NCI-H2107 (cell line): ENCODE results near the gene RWDD3.

Experiments used
- DNase-seq: peaks from one replicate; lab custom pipeline; 2025; lab: John Stamatoyannopoulos, UW

RWDD3 gene

DNA sequence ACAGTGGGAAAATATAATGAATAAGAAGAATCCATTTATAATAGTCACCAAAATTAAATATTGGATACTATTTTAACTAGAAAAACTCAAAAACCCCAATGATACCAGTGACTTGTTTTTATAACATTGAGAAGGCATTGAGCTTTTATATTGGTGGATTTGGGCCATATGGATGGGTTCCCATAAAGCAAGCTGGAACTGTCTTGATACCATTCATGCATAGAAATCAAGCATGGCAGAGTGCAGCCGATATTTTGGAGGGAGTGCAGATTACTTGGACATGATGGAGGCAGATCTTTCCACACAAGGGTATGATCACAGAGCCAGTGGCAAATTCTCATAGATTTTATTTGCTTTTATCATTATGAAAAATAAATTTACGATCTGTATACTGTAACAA lies 3.8 kb upstream of the RWDD3 start:
- no peak for DNase-seq

DNA sequence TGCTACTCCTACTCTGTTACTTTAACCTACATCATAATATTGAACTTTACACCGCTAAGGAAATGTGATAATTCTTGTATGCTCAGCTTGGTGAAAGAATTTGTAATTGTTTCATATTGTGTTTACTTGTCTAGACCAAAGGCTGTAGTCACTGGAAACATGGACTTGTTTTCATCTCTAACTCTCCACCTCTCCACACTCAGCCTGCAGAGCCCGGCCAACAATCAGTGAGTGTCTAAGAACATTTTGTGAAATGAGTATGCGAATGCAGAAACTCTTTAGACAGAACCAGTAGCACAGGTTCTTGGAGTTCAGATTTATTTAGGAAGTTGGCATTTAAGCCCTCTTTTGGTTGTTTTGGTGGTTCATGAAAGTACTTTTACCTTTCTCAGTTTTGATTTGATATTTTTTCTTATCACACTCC lies 3.2 kb upstream of the RWDD3 start:
- DNase-seq = no peak

DNA sequence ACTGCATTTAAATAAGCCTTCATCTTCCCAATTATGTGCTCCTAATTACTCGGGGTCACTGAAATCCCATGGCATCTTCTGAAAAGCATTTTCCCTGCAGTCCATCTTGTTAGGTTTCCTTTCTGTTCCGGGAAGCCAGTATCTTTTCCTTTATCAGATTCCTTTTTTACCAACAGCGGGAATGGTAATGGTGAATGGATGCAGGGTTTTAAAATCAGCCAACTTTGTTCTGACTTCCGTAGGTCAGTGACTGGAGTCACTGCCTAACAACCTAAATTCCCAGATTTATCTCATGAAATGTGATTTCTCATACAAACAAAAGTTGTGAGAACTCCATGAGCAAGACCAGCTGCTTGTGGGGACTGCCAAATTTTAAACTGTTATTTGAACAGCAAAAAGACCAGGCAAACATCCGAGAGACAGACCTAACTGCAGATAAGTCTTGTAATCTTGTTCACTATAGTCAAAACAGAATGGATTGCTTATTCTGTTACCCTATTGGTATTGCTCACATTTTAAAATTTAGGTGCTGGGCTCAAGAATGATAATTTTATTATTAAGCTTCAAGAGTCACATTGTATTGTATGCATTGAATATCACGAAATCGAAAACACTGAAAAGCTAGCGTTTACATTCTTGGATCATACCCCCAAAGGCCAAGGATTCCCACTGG lies 1.2 kb upstream of the RWDD3 start:
- DNase-seq = no peak

DNA sequence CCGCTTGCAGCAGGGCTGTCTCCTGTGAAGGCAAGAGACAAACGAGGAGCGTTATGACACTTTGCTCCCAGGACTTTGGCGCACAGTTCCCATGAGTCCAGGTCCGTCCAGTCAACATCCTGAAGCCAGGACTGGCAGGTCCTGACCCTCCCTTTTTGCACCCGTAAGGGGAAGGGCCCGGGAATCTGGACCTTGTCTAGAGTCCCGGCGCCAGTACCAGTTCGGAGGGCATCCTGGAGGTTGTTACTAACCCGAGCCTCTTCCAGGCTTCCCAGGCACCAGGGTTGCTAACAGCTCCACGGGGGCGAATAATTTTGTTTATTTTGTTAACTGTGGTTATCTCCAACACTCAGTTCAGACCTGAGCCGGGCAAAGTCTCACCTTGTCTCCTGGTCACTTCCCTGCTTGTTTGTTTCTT lies 682 bp upstream of the RWDD3 start:
- DNase-seq = no peak

DNA sequence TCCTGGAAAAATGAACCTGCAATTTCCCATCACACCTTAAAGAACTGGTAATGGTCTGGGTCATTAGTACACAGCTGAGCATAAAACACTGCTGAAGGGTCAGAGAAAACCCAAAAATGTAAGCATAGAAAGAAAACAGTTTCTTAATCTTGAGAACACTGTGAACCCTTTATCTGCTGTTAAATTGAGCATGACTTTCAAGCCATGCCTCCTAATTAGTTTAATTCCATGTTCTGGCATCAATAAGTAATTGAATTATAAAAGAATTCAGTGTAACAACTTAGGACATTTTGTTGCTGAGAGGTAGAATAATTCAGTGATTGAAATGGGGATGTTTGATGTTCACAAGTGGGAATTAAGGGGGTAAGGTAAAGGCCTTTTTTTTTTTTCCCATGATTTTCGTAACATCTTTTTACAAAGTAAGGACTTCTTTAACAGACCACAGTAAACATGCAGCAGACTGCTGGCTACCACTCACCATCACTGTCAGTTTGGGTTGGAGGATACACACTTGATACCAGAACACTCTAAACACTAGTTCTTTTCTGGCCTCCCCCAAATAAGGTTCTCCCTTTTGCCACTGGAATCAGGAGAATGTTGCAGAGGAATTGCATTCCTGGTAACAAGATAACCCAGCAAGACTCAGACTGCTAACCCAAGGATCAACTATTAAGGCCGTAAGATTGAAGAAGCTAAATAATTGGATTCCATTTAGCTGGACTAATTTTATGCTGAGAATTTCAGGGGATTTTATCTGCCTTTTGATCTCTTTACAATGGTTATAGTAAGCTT lies 3.0 kb downstream of the RWDD3 start:
- no peak for DNase-seq

DNA sequence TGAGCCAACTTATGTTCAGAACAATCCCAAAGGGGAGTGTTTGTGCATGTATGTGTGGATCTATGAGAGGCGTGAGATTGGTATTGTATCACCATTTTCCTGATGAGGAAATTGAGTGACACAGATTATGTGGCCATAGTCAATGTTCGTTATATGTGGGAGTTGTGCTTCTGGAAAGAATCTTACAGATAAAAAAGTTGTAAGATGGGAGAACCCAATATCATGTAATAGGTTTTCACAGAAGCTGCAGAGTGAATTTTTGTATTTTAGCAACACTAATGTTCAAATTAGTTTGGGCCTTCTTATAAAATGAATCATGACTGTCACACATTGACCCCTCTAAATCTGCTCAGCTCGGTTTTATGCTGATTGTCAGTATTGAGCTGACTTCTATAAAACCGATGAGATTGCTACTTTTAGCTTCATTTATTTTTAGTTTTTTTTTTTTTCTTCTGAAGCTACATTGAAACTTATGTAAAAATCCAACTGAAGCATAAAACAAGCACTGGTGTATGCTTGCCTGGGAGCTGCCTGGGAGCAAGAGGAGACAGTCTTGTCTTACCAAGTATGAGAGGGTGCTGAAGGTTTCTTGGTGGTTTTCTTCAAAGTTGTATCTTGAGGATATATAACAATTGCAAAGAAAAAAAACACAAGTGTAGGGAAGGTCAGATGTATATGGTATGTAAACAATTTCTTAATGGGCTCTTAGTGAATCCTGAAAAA lies 4.1 kb downstream of the RWDD3 start:
- no peak for DNase-seq

DNA sequence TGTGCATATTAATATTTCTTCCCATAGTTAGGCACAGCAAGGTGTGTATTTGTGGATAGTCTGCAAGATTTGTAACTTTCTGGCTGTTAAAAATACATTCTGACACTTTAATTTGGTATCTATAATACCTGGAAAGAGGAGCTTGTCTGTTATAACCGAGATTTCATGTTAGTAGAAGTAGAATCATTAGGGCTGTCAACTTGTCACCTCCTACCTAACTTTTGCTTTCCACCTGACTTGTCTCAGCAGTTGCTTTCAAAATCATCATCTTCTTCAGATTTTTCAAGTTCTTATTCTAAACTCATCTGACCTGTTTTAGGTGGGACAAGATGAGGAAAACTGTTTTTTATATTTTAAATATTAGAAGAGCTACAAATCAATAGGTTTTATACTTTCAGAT lies 11.0 kb downstream of the RWDD3 start:
- no peak for DNase-seq

DNA sequence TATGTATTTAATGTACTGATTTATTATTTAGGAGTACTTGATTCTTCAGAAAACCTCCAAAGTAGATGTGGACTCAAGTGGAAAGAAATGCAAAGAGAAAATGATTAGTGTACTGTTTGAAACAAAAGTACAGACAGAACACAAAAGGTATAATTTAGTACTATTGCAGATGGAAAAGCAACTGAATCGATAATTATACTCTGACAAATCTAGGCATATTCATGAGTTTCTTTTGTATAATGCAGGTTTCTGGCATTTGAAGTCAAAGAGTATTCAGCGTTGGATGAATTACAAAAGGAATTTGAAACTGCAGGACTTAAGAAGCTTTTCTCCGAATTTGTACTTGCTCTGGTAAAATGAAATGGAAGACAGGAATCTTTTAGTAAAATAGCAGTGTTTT lies 12.5 kb downstream of the RWDD3 start:
- no peak for DNase-seq

DNA sequence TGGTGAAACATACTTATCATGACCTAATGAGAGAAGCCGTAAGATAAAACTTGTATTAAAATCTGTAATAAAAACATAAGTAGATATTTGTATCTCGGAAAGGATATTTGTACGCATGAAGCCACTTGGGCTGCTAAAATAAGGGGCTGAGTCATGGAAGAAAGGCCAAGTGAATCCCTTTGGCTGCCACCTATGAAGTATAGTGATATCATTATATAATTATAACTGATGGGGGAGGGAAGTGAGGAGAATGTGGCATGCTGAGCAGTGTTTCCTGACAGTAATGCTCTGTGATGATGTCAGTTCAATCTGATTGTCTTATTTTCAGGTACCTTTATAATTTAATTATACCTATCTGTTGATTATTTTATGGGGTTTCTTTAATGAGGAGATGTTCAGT lies 13.6 kb downstream of the RWDD3 start:
- no peak for DNase-seq

DNA sequence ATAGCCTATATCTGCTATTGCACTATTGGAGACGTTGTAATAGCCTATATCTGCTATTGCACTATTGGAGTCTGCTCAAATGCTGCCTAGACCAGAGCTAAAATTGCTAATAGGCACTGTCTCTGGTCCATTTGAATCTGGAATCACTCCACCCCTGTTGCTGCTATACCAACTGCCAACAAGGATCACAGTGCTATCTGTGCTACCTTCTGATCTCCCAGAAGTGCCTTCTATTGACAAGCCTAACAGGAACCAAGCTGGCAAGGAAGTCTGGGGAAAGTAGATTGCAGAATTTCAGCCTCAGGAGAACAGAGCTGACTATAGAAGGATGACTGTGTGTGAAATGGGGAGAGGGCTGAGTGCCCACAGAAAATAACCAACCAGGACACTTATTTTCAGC lies 15.9 kb downstream of the RWDD3 start:
- DNase-seq = no peak

DNA sequence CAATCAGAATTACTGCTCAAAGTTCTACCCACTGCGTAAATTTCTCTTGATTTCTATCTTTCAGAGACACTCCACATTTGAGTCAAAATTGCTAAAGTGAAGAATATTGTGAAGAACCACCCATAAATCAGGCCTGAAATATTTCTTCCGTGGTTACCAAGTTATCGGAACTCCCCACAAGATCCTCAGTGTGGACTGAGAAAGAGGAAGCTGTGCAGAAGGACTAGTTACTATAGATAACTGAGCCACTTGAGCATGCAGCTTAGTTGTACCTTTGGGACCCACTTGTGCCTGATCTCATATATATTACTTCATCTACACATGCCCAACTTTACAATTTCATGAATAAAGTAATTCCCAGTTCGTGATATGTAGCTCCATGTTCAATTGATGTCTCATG lies 18.4 kb downstream of the RWDD3 start:
- DNase-seq = no peak

DNA sequence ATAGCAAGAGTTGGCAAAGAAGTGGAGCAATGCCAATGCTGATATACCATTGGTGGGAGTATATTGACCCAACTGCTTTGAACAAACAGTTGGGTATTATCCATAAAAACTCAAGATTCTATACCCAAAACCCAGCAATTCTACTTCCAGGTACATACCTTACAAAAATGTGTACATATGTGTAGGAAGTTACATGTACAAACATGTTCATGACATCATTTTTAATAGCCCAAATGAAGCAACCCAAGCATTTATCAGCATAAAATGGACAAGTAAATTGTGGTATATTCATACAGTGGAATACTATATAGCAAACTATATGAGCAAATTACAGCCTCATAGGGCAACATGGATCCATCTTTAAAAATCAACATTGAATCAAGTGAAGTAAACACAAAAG lies 20.9 kb downstream of the RWDD3 start:
- DNase-seq = no peak

DNA sequence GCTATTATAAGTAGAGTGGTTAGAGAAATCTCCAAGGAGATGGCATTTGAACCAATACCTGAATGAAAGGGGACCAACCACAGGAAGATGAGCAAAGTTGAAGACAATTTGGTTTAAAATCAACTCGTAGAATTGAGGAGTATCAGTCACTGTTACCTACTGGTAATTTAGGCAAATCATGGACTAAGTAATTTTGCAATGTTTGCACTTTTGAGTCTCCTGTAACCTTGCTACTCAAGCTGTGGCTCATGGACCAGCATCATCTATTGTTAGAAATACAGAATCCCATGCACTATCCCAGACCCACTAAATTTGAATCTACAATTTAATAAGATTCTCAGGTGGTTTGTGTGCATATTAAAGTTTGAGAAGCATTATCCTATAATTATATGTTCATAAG lies 21.8 kb downstream of the RWDD3 start:
- no peak for DNase-seq

DNA sequence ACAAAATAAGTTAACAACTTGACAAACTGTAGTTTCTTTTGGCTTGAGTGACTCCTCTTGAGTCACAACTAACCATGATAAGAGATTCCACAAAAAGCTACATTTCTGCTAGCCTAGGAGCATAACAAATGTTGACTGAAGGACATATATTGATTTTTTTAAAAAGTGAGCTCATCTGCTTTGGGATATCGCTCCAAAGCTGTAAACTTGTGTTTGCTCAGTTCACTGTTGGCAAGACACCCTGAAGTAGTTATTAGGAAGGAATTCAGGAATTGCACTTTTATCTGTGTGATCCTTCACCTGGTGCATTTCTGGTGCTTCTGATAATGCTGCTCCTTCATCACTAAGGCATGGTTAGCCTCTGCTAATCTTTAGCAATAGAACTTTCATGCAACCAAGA lies 23.7 kb downstream of the RWDD3 start:
- no peak for DNase-seq

DNA sequence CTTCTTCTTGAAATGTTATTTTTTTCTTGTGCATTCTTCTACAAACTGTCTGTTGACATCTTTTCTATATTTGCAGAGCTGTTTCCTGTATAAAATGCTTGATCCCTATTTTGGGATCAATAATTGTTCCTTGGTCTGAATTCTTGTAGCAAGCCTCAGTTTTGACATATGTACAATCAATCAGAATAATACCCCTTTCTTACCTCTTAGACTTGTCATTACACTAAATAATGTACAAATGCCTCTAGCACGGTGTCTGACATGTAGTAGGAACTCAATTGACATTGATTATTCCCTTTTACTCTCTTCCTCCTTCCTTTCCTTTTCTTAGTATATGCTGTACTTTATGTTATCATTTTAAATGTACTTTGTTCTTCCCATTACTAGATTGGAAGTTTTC lies 25.2 kb downstream of the RWDD3 start:
- no peak for DNase-seq

DNA sequence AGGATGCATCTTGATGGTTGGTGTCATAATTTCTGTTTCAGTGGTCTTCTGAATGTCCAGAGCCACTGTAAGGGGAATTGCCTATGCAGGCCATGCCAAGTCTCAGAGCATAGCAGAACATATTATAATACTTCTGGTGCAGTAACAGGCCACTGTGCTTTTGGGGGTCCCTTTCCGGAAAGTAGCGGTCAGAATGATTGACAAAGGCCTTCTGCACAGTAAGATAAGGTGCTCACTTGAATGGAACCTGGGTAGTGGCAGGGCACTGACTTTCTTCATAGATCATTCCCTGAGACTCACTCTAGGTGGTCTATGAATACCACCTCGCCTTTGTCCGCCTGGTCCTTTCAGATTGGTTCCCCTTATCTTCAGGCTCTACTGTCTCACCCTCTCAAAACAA lies 28.9 kb downstream of the RWDD3 start:
- DNase-seq = no peak

DNA sequence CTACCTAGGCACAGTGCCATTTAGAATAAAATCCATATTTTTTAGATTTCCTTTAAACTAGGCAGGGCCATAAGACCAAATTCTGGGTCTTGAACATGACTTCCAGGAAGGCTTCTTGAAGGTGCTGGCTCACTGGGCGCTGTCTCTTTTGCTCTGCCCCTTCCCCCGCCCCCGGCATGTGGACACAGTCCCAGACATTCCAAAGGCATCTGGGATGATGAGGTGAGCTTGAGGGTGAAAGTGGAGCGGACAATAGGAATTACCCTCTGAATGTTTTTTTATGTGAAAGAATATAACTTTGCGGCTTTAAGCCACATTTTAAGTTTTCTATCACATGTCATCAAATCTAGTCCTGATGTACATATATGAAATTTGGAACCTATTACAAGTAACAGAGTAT lies 29.4 kb downstream of the RWDD3 start:
- no peak for DNase-seq

DNA sequence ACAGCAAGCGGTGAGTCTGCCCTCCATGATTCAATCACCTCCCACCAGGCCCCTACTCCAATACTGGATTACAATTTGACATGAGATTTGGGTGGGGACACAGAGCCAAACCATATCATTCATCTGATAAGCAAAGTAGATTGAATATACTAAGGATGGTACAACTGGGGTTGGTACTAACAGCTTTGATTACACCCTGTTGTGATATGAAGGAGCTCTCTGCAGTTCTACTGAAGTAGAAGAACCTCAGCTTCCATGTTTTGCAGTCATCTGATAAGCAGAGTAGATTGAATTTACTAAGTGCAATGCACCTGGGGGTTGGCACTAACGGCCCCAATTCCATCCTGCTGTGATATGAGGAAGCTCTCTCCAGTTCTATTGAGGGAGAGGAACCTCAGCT lies 31.1 kb downstream of the RWDD3 start:
- DNase-seq = no peak

DNA sequence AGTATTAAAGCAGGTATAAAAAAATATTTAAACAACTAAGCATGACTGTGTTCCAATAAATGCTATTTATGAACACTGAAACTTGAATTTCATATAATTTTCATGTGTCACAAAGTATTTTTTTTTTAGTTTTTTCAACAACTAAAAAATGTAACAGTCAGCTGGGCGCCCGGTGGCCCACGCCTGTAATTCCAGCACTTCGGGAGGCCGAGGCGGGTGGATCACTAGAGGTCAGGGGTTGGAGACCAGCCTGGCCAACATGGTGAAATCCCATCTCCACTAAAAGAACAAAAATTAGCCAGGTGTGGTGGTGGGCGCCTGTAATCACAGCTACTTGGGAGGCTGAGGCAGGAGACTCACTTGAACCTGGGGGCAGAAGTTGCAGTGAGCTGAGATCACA lies 42.4 kb downstream of the RWDD3 start:
- no peak for DNase-seq

DNA sequence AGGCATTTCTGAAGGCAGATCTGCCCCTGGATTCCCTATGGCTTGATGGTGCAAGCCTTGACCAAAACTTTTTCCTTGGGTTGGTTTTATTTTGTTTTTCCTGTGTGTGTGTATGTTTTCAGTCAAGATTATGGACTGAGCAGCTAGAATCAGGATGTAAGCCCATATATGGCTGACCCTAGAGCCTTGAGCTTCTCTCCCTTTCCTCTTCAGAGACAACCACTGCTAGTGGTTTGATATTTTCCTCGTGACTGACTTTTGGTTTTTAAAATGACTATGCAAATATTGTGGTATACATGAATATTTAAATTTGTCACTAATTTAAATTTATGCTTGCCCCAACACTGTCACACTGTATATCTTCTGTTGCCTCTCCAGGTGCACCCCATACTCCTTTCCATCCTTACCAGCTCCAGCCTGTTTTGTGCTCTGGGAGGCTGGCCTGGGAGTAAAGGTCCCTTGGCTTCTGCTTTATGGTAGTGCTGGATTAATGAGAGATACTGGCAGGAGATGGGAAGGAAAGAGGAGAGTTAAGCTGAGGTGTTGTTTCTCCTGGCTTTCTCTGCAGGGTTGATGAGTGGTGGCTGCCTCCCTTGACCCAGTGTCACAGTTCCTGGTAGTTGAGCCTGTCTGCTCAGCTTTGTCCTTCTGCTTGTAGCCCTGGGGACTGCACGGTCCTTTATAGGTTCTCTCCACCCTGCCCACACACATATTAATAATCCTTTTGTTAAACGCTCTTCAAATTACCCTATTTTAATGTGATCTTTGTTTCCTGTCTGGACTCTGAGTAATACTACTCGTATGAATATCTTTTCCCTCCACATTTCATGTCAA lies 44.4 kb downstream of the RWDD3 start:
- DNase-seq = no peak

DNA sequence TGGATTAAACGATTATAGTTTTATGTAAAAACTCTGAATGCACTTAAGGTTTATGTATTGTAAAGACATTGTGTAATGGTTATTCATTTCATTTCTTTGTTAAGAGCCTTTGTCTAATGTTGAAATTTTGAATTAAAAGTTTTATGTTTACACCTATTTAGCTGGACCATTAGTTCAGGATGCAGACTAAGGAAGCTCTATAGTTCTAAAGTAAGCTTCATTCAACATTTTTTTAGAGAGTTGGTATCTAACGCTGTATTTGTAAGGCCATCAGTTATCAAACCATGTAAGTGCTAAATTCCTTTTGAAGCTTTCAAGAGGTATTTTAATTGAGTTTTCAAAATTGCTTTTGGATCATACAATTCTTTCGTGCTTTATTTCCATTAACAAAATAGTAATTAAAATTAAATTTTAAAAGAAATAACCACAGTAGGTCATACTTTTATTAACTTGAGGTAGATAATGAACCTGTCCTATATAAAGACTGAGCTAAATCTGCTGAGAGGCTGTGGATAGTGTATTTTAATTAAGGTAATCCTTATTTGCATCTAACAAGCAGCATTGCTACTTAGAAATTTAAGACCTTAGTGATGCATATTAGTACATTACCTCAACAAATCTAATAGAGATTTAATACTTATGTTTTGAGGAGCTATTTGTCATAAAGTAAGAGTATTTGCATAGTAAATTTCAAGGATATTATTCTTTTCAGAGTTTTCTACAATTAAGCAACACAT lies 47.9 kb downstream of the RWDD3 start:
- DNase-seq = no peak

DNA sequence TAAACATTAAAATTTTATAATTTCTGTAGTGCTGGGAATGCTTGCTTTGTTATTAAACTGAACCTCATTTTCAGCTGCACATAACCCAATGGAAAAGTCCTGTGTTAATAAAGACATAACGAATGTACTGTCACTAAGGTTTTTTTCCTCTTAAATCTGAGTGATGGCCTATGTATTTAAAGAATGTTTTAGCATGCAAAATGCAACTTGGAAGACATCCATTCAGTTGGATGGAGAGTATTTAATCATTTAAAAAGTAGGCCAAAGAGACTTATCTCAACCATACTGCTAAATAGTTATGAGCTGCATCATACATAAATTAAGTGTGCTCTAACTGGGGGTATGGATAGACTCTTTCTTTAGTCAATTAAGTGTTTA lies 48.5 kb downstream of the RWDD3 start:
- no peak for DNase-seq
